ENCODE data around the gene IGSF23. TPM values are rescaled to one million over a fixed set of nuclear protein-coding genes. Genes with fewer than 3 reads are reported as not detected.

Gene IGSF23
- total and polyA plus RNA-seq, 12 donors = not detected

GRCh38 chr19:44648631-44649251, 35.4 kb downstream of the IGSF23 start:
- DNase-seq = peak; percentile 75 to 90 (median 84)
- Histone ChIP-seq H3K36me3 (replicated peaks in 1 of 2) (peaks cover 0 to 47% of the 10 kb centered on the region in 2 donors), H3K27me3 (no peaks in the 10 kb centered on the region), H3K4me3 (no peak overlapping the region), H3K27ac (peak overlapping the region in 3 of 5 donors; percentile 65 to 84 (median 74)), H3K9me3 (replicated peaks in 1 of 3) (no peaks in the 10 kb centered on the region), H3K4me1 (replicated peaks in 1 of 2) (peaks cover 23 to 37% of the 10 kb centered on the region in 2 donors)
- TF ChIP-seq POLR2A (IDR thresholded peaks at IDR 0.05) = no peak
- TF ChIP-seq, protein P1, sequence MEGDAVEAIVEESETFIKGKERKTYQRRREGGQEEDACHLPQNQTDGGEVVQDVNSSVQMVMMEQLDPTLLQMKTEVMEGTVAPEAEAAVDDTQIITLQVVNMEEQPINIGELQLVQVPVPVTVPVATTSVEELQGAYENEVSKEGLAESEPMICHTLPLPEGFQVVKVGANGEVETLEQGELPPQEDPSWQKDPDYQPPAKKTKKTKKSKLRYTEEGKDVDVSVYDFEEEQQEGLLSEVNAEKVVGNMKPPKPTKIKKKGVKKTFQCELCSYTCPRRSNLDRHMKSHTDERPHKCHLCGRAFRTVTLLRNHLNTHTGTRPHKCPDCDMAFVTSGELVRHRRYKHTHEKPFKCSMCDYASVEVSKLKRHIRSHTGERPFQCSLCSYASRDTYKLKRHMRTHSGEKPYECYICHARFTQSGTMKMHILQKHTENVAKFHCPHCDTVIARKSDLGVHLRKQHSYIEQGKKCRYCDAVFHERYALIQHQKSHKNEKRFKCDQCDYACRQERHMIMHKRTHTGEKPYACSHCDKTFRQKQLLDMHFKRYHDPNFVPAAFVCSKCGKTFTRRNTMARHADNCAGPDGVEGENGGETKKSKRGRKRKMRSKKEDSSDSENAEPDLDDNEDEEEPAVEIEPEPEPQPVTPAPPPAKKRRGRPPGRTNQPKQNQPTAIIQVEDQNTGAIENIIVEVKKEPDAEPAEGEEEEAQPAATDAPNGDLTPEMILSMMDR (IDR thresholded peaks at IDR 0.05) = no peak
- intact Hi-C loops (cut with DNase I) = no loop called here
- WGBS, 4 donors = 48 to 62% (median 53%) methylated on average over 3 of the region's 3 CpGs

DNA sequence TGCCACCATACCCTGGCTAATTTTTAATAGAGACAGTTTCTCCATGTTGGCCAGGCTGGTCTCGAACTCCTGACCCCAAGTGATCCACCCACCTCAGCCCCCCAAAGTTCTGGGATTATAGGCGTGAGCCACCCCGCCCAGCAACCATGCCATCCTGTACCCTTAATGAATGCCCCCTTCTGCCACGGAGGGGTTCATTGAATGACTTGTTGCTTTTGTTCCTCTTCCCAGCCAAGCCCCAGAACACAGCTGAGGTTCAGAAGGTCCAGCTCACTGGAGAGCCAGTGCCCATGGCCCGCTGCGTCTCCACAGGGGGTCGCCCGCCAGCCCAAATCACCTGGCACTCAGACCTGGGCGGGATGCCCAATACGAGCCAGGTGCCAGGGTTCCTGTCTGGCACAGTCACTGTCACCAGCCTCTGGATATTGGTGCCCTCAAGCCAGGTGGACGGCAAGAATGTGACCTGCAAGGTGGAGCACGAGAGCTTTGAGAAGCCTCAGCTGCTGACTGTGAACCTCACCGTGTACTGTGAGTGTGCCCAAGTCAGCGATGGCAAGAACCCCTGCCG, 36.3 kb downstream of the IGSF23 start:
- intact Hi-C loops (cut with DNase I) = loop anchor here in 1 of 2 donors (10.0 kb wide), 1 partner anchor 115 kb away; no protein-coding TSS in a partner anchor
- H3K27ac ChIP-seq = peak overlapping the region in 2 of 5 donors; percentile 20 to 74
- no peak overlapping the region for H3K4me3 ChIP-seq
- TF ChIP-seq POLR2A (IDR thresholded peaks at IDR 0.05) = no peak
- TF ChIP-seq, protein P1 (IDR thresholded peaks at IDR 0.05) = no peak
- DNase-seq = peak in 1 of 7 donors; percentile 28
- peaks cover 0 to 52% of the 10 kb centered on the region in 2 donors for H3K36me3 ChIP-seq (replicated peaks in 1 of 2)
- no peaks in the 10 kb centered on the region for H3K27me3 ChIP-seq
- 78 to 87% (median 83%) methylated on average over 10 to 15 of the region's 15 CpGs for WGBS, 4 donors
- H3K9me3 ChIP-seq (replicated peaks in 1 of 3) = no peaks in the 10 kb centered on the region
- H3K4me1 ChIP-seq (replicated peaks in 1 of 2) = peaks cover 23 to 37% of the 10 kb centered on the region in 2 donors

GRCh38 chr19:44653343-44653742, 40.0 kb downstream of the IGSF23 start:
- Histone ChIP-seq H3K4me1 (replicated peaks in 1 of 2) (peaks cover 9 to 10% of the 10 kb centered on the region in 2 donors), H3K4me3 (no peak overlapping the region), H3K36me3 (replicated peaks in 1 of 2) (peaks cover 0 to 78% of the 10 kb centered on the region in 2 donors), H3K27me3 (no peaks in the 10 kb centered on the region), H3K27ac (no peak overlapping the region), H3K9me3 (replicated peaks in 1 of 3) (no peaks in the 10 kb centered on the region)
- intact Hi-C loops (cut with DNase I) = loop anchor here in 1 of 2 donors (10.0 kb wide), 1 partner anchor 111 kb away; no protein-coding TSS in a partner anchor
- 57 to 73% (median 69%) methylated on average over 5 of the region's 5 CpGs for WGBS, 4 donors
- DNase-seq = peak in 1 of 7 donors; percentile 18
- TF ChIP-seq POLR2A (IDR thresholded peaks at IDR 0.05) = no peak
- TF ChIP-seq, protein P1 (IDR thresholded peaks at IDR 0.05) = no peak

DNA sequence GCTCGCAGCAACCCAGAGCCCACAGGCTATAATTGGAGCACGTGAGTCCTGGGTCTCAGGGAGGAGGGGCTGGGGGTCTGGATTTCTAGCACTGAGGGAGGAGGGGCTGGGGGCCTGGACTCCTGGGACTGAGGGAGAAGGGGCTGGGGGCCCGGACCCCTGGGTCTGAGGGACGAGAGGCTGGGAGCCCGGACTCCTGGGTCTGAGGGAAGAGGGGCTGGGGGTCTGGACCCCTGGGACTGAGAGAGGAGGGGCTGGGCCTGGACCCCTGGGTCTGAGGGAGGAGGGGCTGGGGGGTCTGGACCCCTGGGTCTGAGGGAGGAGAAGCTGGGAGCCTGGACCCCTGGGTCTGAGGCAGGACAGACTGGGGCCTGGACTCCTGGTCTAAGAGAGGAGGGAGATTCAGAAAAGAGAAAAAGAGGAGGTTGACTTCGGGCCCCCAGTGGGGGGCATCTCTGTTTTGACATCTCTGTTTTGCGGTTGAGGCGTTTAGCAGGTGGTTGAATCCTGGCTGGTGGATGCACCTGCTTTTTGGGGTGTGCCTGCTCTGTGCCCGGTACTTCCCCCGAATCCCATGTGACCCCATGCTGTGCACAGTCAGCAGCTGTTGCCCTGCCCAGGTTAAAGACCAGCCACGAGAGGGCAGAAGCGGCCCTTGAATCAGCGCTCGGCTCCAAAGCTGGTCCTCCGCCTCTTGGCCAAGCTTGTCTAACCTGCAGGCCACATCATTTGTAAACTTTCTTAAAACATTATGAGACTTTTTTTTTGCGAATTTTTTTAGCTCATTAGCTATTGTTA, 40.8 kb downstream of the IGSF23 start:
- WGBS, 4 donors = 14 to 46% (median 42%) methylated on average over 9 to 16 of the region's 16 CpGs
- DNase-seq = peak; percentile 78 to 92 (median 89)
- no peaks in the 10 kb centered on the region for H3K27me3 ChIP-seq
- TF ChIP-seq, protein P1 (IDR thresholded peaks at IDR 0.05) = peak; percentile 49 to 79 (median 70)
- no peak for TF ChIP-seq POLR2A (IDR thresholded peaks at IDR 0.05)
- H3K27ac ChIP-seq = peak overlapping the region in 1 of 5 donors; percentile 26
- no peaks in the 10 kb centered on the region for H3K9me3 ChIP-seq (replicated peaks in 1 of 3)
- H3K36me3 ChIP-seq (replicated peaks in 1 of 2) = peaks cover 0 to 87% of the 10 kb centered on the region in 2 donors
- H3K4me3 ChIP-seq = no peak overlapping the region
- intact Hi-C loops (cut with DNase I) = loop anchor here in 1 of 2 donors (10.0 kb wide), 1 partner anchor 111 kb away; no protein-coding TSS in a partner anchor
- peaks cover under 1 to 2% of the 10 kb centered on the region in 2 donors for H3K4me1 ChIP-seq (replicated peaks in 1 of 2)

Measured in adrenal gland (tissue), 12 donors.